Hepatocyte (in vitro differentiated cells): ENCODE results near the gene SPSB3. TPM values are rescaled to one million over a fixed set of nuclear protein-coding genes. Genes with fewer than 3 reads are reported as not detected.

ENCODE experiments used
- DNase-seq: peaks from one replicate; pipeline ENCODE4 v3.0.0-alpha.2; 2016; ENCODE audit warnings: low spot score
- H2AFZ ChIP-seq: fragments of 200-600 bp; sonication (generic); 2 replicates; pipeline ENCODE4 v1.6.0; 2016; ENCODE audit warnings: antibody characterized with exemption, mild to moderate bottlenecking
- H3K27ac ChIP-seq: fragments of 200-600 bp; sonication (generic); 2 replicates; pipeline ENCODE4 v1.5.1; 2016; ENCODE audit warnings: mild to moderate bottlenecking
- H3K27me3 ChIP-seq: fragments of 200-600 bp; sonication (generic); 2 replicates; pipeline ENCODE4 v1.6.1; 2016
- H3K36me3 ChIP-seq: fragments of 200-600 bp; sonication (generic); replicated peaks from 2 replicates; pipeline ENCODE4 v1.5.1; 2016; ENCODE audit warnings: low read depth; ENCODE audit not compliant: insufficient read depth
- H3K4me1 ChIP-seq: fragments of 200-600 bp; sonication (generic); 2 replicates; pipeline ENCODE4 v1.5.1; 2016; ENCODE audit warnings: mild to moderate bottlenecking, moderate library complexity; ENCODE audit not compliant: insufficient read depth
- H3K4me2 ChIP-seq: fragments of 200-600 bp; sonication (generic); 2 replicates; pipeline ENCODE4 v1.6.0; 2016
- H3K4me3 ChIP-seq: fragments of 200-600 bp; sonication (generic); 2 replicates; pipeline ENCODE4 v1.5.1; 2016; ENCODE audit warnings: mild to moderate bottlenecking
- H3K79me2 ChIP-seq: fragments of 200-600 bp; sonication (generic); 2 replicates; pipeline ENCODE4 v1.6.0; 2017; ENCODE audit warnings: mild to moderate bottlenecking
- H3K9me2 ChIP-seq: fragments of 200-600 bp; sonication (generic); replicated peaks from 2 replicates; pipeline ENCODE4 v1.6.0; 2017; ENCODE audit warnings: mild to moderate bottlenecking; ENCODE audit not compliant: insufficient read depth
- H3K9me3 ChIP-seq: fragments of 200-600 bp; sonication (generic); 2 replicates; pipeline ENCODE4 v1.5.1; 2016; ENCODE audit warnings: low read depth, mild to moderate bottlenecking
- H4K20me1 ChIP-seq: fragments of 200-600 bp; sonication (generic); 2 replicates; pipeline ENCODE4 v1.6.0; 2016; ENCODE audit warnings: mild to moderate bottlenecking; ENCODE audit not compliant: insufficient read depth, poor library complexity, severe bottlenecking
- EZH2 ChIP-seq: fragments of 200-600 bp; sonication (generic); IDR thresholded peaks from 2 replicates; pipeline ENCODE4 v1.6.1; 2016; ENCODE audit warnings: antibody characterized with exemption, mild to moderate bottlenecking, borderline replicate concordance
- EZH2phosphoT487 ChIP-seq: fragments of 200-600 bp; sonication (generic); IDR thresholded peaks from one replicate; pipeline ENCODE4 v1.6.1; 2018; ENCODE audit warnings: antibody characterized with exemption, mild to moderate bottlenecking, low read depth, moderate library complexity; ENCODE audit not compliant: unreplicated experiment, severe bottlenecking
- WGBS: methylation state at CpG from one replicate; pipeline ENCODE4 v1.1.6; 2016; ENCODE audit warnings: low lambda C conversion rate; ENCODE audit errors: missing lambda C conversion rate; 5-methylcytosine and 5-hydroxymethylcytosine counted together
- polyA plus RNA-seq: library from polyadenylated mRNA; unstranded; fragments of >200 nt; fragmentation: Nextera tagmentation; extraction: Ambion mirVana; gene quantifications from 2 replicates; pipeline ENCODE4 v1.2.1, GENCODE V29; 2016
- total RNA-seq: library from RNA; depleted of rRNA; stranded (reverse); fragments of >200 nt; gene quantifications from 2 replicates; pipeline ENCODE4 v1.2.3, GENCODE V29; 2014
- TF ChIP-seq, protein P1 (sequence below): fragments of 200-600 bp; sonication (generic); IDR thresholded peaks from 2 replicates; pipeline ENCODE4 v1.5.1; 2016; ENCODE audit warnings: antibody characterized with exemption, mild to moderate bottlenecking; ENCODE audit not compliant: poor library complexity

The SPSB3 gene
- total and polyA plus RNA-seq, 2 experiments from 2014 or later: 38.8 to 64.6 TPM

DNA sequence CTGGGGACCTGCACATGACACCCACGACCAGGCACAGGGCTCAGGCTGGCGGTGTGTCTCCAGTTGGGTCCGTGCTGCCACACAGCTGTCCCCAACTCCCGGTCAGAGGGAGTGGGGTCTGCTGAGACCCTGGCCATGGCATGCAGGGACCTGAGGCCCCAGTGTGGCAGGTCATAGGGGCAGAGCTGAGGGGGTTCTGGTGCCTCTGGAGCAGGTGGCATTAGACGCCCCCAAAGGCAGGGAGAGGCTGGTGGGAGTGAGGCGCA is 4.6 kb upstream of the SPSB3 start:
- H4K20me1 ChIP-seq: peaks cover 5% of the 10 kb centered on the region
- no peak overlapping the region for H3K27ac ChIP-seq
- DNase-seq: no peak
- H3K36me3 ChIP-seq: no peaks in the 10 kb centered on the region
- peaks cover 3% of the 10 kb centered on the region for H3K4me1 ChIP-seq
- no peaks in the 10 kb centered on the region for H3K27me3 ChIP-seq
- H3K79me2 ChIP-seq: peaks cover 36% of the 10 kb centered on the region
- no peak overlapping the region for H3K4me2 ChIP-seq
- no peak overlapping the region for H3K4me3 ChIP-seq
- no peak overlapping the region for H2AFZ ChIP-seq
- no peaks in the 10 kb centered on the region for H3K9me2 ChIP-seq
- WGBS: 89% methylated on average over 6 of the region's 6 CpGs
- TF ChIP-seq, protein P1, sequence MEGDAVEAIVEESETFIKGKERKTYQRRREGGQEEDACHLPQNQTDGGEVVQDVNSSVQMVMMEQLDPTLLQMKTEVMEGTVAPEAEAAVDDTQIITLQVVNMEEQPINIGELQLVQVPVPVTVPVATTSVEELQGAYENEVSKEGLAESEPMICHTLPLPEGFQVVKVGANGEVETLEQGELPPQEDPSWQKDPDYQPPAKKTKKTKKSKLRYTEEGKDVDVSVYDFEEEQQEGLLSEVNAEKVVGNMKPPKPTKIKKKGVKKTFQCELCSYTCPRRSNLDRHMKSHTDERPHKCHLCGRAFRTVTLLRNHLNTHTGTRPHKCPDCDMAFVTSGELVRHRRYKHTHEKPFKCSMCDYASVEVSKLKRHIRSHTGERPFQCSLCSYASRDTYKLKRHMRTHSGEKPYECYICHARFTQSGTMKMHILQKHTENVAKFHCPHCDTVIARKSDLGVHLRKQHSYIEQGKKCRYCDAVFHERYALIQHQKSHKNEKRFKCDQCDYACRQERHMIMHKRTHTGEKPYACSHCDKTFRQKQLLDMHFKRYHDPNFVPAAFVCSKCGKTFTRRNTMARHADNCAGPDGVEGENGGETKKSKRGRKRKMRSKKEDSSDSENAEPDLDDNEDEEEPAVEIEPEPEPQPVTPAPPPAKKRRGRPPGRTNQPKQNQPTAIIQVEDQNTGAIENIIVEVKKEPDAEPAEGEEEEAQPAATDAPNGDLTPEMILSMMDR: no peak
- no peak for TF ChIP-seq EZH2phosphoT487
- TF ChIP-seq EZH2: no peak
- no peaks in the 10 kb centered on the region for H3K9me3 ChIP-seq

DNA sequence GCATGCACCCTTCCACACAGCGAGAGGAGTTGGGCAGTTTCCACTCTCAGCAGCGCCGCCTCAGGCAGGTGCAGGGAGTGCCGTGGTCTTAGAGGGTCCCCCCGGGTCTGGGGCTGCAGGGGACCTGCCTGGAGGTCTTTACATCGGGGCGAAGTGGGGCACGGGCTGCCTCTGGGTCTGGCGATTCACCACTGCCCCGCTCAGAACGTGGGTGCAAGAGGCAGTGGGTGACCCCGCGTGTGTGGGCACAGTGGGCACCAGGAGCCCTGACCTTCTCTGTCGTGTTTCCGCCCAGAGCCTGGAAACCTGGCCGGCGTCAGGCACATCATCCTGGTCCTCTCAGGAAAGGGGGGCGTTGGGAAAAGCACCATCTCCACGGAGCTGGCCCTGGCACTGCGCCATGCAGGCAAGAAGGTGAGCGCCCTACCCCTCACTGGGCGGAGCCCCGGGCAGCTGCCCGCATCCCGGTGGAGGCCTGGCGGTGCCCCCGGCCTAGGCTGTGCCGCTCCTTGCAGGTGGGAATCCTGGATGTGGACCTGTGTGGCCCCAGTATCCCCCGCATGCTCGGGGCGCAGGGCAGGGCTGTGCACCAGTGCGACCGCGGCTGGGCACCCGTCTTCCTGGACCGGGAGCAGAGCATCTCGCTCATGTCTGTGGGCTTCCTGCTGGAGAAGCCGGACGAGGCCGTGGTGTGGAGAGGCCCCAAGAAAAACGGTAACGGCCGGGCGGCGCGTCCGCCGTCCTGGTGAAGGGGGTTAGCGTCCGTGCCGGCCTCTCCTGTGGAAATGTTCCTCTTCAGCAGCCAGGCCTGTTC is 4.1 kb upstream of the SPSB3 start:
- H3K4me3 ChIP-seq: no peak overlapping the region

DNA sequence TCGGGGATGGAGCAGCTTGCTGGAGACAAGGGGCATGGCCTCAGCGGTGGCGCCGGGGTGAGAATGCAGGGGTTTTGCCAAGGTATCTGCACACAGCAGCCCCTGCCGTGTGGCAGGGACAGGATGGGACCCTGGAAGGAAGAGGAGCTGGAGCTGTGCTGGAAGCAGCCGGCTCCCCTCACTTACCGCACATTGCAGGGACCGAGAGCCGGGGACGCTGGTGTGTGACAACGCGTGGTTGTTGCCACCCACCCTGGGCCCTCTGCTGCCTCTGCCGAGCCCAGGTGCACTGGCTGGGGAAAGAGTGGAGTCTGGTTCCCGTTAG is 3.4 kb upstream of the SPSB3 start:
- Histone ChIP-seq H3K27ac (no peak overlapping the region), H3K4me2 (no peak overlapping the region), H3K36me3 (no peaks in the 10 kb centered on the region), H3K27me3 (no peaks in the 10 kb centered on the region), H3K4me3 (no peak overlapping the region), H4K20me1 (peaks cover 10% of the 10 kb centered on the region), H3K4me1 (peaks cover 9% of the 10 kb centered on the region), H3K9me2 (no peaks in the 10 kb centered on the region), H3K9me3 (no peaks in the 10 kb centered on the region), H3K79me2 (peaks cover 48% of the 10 kb centered on the region), H2AFZ (no peak overlapping the region)
- DNase-seq: no peak
- TF ChIP-seq, protein P1: no peak
- TF ChIP-seq EZH2 (no peak), EZH2phosphoT487 (no peak)
- whole genome bisulfite sequencing: 92% methylated on average over 14 of the region's 14 CpGs

More for the DNA sequence above, 4.1 kb upstream of the SPSB3 start:
- H3K36me3 ChIP-seq: no peaks in the 10 kb centered on the region
- peaks cover 41% of the 10 kb centered on the region for H3K79me2 ChIP-seq
- peaks cover 4% of the 10 kb centered on the region for H3K4me1 ChIP-seq
- H3K9me3 ChIP-seq: no peaks in the 10 kb centered on the region
- TF ChIP-seq EZH2 (no peak), EZH2phosphoT487 (no peak)
- TF ChIP-seq, protein P1: no peak
- H3K27me3 ChIP-seq: no peaks in the 10 kb centered on the region
- no peak overlapping the region for H2AFZ ChIP-seq
- no peak overlapping the region for H3K27ac ChIP-seq
- WGBS: 97% methylated on average over 43 of the region's 51 CpGs
- H4K20me1 ChIP-seq: peaks cover 7% of the 10 kb centered on the region
- DNase-seq: peak; percentile 5
- no peaks in the 10 kb centered on the region for H3K9me2 ChIP-seq
- no peak overlapping the region for H3K4me2 ChIP-seq
